ENCODE measurements around the gene PIGBOS1.

DNA sequence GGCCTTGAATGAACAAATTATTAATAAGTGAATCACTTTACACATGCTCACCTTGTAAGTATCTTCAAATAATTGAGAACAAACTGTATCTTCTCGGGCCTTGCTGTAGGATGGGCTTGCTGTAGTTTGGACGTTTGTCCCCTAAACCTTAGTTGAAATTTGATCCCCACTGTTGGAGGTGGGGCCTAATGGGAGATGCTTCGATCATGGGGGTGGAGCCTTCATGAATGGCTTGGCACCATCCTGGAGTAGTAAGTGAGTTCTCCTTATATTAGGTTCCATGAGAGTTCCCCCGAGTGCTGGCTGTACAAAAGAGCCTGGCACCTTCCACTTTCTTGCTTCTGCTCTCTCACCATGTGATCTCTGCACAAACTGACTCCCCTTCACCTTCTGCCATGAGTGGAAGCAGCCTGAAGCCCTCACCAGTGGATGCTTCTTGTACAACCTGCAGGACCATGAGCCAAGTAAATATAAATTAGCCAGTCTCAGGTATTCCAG, 29.4 kb upstream of the PIGBOS1 start:
- TF ChIP-seq POLR2A (IDR thresholded peaks at IDR 0.05) (no peak), CTCF (IDR thresholded peaks at IDR 0.05) (no peak)

Data from prostate gland (tissue), 2 donors.